Left forelimb (tissue), 1 donor: ENCODE data around the gene BRICD5.
"Not testable (repeated sequence)": the region's sequence is repeated elsewhere in the genome, so short reads cannot be mapped to it uniquely, and the experiment has no call there.

Experiments used
- DNase-seq: peaks from one replicate; pipeline ENCODE4 v3.0.0-alpha.2; 2018; ENCODE audit warnings: low spot score

BRICD5 gene

DNA sequence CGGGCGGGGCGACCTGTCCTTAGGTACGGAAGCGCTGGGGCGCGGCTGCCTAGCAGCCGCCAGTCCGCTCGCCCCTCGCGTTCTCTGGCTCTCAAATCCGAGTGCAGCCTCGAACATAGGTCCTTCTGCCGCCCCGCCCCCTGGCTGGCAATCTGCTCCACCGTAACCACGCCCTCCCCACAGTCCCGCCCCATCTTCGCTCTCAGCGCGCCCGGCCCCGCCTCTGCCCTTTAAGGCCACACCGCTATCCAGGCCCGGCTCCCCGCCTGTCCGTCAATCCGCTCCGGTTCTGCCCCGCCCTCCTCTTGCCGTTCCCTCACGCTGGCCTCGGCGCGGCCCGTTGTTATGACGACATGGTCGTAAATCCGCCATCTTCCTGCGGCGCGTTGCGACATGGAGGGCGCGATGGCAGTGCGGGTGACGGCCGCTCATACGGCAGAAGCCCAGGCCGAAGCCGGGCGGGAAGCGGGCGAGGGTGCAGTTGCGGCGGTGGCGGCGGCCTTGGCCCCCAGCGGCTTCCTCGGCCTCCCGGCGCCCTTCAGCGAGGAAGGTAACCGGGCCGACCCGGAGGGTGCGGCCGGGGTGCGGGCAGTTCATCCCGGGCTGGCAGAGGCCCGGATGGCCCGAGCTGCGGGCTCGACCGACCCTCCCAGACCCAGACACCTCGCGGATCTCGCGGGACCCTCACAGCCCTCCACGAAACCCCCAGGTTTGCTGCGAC is 12.7 kb upstream of the BRICD5 start, which contains the start of gene E4F1:
Gene E4F1, plus strand, starts transcription at position 371 of the 721 bp plus-strand sequence. Its CDS starts 23 bp downstream, at position 394.
- DNase-seq: peak; percentile 97

DNA sequence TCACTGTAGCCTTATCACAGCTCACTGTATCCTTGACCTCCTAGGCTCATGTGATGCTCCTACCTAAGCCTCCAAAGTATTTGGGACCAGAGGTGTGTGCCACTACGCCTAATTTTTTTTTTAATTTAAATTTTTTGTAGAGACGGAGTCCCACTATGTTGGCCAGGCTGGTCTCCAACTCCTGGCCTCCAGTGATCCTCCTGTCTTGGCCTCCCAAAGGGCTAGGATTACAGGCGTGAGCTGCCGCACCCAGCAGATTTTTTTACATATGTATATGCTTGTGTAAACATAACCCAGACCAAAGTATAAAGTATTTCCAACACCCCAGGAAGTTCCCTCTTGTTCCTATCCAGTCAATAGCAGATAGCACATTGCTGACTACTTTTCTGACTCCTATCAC is 5.7 kb upstream of the BRICD5 start:
- DNase-seq: no peak

DNA sequence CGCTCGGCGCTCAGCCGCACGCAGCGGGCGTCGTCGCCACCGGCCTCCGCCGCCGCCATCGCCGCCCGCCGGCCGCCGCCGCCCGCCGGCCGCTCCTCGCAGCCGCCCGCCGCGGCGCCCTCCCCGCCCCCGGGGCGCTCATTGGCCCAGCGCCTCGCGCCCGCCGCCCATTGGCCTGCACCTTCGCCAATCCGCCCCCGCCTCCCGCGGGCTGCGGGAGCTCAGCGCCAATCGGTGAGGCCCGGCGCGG is 4.0 kb upstream of the BRICD5 start, which contains the start of gene PGP:
Gene PGP, minus strand, starts transcription at position 122 of the 250 bp plus-strand sequence. Its CDS starts 63 bp downstream, at position 59.
- DNase-seq: no peak

DNA sequence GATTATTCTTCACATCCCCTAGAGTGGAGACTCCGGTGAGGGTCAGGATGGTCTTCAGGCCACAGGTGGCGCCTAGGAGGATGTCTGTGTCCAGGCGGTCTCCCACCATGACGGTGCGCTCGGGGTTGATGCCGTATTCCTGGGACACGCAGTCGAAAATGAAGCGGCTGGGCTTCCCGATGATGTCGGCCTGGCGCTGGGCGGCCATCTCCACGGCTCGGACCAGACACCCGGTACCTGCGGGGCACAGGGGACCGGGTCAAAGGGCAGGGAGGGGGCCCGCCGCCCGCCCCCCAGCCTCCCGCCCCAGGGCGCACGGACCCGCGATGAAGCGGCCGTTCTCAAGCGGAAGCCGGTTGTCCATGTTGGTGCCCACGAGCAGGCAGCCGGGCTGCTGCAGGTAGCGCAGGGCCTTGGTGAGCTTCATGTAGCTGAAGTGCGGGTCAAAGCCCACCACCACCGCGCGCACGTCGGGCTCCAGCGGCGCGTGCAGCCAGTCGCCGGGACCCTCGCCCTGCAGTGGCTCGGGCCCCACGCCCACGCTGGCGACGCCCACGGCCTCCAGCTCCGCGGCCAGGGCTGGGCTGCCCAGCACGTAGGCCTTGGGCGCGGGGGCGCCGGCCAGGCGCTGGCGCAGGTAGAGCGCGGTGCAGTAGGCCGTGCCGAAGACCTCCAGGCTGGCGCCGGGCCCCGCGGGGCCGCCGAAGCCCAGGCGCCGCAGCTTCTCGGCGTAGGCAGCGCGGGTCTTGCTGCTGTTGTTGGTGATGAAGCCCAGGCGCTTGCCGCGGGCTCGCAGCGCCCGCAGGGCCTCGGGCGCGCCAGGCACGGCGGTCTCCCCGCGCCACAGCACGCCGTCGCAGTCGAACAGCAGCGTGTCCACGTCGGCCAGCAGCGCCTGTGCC is 3.4 kb upstream of the BRICD5 start:
- DNase-seq: no peak

DNA sequence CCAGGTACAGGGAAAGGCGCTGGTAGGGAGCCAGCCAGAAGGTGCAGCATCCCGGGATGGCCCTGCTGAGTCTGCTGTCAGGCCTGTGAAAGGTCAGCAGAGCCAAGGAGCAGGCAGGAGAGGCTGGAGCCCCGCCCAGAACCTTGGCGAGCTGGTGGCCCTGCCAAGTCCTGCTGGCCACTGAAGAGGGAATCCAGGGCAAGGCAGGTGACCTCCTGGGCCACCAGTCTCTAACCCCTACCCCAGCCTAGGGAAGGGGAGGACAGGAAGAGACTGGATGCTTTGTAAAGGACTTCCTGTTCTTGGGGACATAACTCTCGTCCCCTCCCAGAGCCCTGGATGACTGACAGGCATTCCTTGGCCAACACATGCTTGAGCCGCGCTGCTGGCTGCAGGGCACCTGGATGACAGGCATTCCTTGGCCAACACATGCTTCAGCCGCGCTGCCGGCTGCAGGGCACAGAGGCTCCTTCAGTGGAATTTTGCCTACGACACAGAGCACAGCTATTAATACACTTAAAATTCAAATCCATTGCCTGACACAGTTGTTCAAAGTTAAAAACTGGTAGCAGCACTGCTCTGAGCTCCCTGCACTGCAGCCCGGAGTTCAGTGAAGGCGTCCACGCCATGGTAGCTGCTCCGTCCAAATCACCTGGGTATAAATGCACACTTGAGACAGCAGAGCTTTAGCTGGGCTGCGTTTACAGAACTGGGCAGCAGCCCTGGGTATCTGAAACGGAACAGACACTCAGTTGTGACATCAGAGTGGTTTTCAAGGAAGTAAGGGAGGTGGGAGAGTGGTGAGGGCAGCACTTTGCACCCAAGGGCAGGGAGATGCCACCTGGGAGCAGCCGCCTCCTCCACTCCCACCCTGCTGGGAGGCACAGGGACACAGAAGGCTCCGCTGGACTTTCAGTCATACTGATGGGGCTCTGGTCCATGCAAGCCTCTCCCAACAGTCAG is 2.0 kb upstream of the BRICD5 start:
- no peak for DNase-seq

DNA sequence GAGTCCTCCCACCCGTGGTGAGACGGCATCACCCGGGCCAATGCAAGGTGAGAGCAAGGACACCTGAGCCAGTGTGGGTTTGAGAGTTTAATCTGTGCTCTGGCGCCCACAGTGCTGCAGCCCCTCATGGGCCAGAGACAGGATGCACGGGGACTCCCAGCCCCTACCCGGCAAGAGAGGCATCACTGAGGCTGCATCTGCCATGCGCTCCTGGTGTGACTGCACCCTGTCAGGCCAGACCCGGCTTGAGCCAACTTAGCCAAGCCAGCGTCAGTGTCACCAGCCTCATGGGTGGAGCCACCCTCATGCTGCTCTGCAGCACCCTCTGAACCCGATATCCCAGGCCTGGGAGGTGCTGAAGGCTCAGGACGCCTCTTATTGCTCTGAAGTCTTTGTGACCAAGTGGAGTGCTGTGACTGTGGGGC is 1.3 kb upstream of the BRICD5 start:
- DNase-seq: no peak

DNA sequence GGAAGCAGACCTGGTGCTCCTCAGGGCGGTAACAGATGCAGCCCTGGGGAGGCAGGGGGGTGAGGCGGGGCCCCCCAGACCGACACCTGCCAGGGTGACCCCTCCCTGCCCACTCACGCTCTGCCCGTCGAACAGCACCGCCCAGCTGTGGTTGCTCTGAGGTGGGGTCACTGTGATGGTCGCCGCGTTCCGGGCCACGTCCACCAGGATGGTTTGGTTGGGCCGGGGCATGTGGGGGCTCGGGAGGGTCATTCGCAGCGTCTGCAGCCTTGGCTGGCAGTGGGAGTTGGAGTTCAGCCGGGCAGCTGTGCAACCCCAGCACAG is 692 bp downstream of the BRICD5 start:
- no peak for DNase-seq

DNA sequence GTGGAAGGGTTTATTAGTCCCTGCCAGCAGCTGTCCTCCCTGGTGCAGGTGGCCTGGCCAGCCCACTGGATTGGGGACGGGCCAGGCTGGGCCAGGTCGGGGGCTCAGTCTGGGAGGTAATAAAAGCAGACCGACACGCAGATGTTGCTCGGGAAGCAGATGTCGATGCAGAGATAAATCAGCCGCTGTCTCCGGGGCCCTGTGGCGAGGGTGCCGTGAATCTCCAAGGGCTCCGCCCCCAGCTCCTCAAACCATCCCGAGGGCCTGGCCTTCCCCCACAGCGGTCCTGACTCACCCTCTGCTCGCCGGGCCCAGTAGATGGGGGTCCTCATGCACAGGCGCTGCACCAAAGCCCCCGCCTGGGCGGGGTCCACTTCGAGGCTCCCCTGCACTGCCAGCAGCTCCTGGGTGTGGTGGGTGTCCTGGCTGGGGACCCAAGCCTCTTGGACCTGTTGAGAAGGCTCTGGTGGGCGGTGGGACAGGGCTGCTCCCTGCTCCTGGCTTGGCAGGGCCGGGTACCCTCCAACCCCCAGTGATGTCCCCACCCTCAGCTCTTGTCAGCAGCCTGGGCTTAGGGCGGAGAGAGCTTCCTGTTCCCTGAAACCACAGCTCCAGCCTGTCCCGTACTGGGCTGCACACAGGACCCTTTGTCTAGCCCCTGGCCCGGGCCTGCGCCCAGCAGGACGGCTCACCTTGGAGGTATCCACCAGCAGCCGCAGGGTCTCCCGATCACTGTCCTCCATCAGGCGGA is 1.2 kb downstream of the BRICD5 start:
- DNase-seq: no peak

DNA sequence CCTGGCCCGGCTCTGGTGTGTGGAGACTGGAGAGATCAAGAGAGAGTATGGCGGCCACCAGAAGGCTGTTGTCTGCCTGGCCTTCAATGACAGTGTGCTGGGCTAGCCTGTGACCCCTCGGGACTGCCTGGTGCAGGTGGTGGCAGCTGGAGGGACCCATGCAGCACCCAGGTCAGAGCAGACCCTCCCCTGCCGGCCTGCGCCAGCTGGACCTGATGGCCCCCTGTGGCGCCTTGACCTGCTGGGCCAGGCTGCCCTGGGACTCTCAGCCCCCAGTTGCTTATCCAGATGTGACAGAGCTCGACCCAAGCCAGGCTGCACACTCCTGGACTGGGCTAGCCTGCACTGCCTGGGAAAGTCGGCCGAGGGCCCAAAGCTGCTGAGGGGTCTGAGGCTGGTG is 1.9 kb downstream of the BRICD5 start:
- no peak for DNase-seq

DNA sequence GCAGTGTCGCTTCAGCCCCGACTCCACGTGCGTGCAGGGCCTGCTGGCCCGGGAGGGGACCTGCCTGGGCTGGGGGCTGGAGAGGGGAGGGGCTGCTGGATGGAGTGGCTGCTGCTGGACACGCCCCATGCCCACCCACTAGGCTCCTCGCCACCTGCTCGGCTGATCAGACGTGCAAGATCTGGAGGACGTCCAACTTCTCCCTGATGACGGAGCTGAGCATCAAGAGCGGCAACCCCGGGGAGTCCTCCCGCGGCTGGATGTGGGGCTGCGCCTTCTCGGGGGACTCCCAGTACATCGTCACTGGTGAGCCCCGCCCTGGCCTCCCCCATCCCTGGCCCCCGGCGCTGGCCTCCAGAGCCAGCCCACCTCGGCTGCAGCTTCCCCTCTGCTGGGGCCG is 2.4 kb downstream of the BRICD5 start:
- DNase-seq: no peak

DNA sequence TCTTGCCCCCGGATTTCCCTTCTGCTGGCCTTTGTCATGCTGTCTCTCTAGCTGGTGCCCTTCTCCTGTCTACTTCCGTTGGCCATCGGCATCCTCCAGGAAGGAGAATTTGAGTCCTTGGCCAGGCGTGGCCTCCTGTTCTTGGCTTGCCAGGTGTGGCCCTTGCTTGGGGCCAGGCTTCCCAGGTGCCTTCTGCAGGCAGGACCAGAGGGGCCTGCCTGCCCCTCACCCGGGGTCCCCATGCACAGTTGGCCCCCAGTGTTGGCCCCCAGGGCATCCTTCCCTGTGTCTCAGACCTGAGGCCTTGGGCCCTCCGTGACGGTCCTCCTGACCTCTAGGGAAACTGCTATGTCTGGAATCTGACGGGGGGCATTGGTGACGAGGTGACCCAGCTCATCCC is 2.8 kb downstream of the BRICD5 start:
- DNase-seq: no peak

DNA sequence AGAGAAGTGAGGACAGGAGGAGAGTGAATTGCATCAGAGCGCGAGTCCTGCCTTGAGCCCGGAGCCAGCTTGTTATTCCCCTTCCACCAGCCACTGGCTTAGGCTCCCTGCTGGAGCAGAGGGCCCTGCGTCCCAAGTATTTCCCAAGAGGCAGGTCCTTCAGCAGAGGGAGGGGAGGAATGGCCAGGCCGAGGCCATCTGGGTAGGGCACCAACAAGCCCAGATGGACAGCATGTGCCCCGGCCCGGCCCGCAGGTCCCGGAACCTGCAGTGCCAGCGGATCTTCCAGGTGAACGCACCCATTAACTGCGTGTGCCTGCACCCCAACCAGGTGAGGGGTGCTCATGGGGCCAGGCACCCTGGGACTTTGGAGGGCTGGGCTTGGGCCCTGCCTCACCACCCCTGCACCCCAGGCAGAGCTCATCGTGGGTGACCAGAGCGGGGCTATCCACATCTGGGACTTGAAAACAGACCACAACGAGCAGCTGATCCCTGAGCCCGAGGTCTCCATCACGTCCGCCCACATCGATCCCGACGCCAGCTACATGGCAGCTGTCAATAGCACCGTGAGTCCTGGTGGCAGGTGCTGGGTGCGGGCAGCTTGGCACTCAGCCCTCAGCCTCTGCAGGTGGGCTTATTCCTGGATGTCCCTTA is 3.8 kb downstream of the BRICD5 start:
- no peak for DNase-seq

DNA sequence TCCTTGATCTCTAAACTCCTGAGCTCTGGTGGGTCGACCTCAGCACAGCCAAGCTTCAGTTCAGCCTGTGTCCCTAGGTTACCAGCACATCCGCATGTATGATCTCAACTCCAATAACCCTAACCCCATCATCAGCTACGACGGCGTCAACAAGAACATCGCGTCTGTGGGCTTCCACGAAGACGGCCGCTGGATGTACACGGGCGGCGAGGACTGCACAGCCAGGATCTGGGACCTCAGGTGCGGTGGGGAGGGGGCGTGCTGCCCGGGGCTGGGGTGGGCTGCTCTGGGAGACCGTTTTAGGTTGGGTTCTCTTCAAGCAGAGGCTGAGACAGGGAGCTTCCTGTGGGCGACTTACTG is 4.3 kb downstream of the BRICD5 start:
- no peak for DNase-seq

DNA sequence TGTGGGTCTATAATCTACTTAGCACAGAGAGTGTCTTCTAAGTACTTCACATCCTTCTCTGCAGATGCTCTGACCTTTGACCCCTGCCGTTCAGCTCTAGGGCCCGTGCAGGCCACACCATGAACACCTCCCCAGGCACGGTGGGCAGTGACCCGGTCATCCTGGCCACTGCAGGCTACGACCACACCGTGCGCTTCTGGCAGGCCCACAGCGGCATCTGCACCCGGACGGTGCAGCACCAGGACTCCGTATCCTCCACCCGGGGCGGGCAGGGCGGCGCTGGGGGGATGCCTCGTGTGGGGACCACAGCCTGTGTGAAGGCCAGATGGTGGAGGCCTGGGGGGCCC is 4.7 kb downstream of the BRICD5 start:
- no peak for DNase-seq

DNA sequence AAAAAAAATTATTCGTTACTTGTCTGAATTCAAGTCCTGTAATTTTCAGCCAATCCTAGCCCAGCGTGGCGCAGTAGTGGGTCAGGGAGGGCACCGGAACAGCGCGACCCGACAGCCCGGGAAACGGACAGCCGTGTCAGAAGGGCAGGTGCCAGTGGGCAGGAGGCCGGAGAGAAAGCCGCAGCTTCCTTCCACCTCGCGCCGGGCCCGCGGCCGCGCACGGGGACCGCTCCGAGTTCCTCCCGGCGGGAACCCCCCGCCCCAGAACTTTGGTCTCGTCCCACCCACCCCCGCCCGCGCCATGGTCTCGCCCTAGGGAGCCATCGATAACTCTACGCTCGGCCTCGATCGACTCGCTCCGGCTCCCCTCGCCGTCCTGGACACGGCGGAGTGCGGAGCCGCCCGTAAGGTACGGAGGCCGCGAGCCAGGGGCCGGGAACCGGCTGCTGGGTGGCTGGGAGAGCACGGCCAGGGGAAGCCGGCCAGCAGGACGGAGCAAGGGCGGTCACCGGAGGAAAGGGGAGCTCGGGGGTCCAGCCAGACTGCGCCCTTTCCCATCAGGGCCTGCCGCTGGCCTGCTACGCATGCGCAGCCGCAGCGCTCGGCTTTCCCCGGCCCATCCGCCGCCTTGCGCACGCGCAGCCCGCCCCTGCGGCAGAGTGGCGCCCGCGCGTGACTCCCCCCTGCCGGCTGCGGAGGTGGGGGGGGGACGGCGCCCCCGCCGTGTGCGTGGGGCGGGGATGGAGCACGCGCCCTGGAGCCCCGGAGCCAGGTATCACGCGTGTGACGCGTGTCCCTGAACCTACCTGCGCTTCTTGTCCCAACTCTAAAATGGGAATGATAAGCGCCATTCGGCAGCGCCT is 5.3 kb downstream of the BRICD5 start, which contains the start of gene MLST8:
Gene MLST8, plus strand, starts transcription at position 351 of the 863 bp plus-strand sequence. CDS start 632 bp downstream, outside the sequence.
- DNase-seq: peak; percentile 95

DNA sequence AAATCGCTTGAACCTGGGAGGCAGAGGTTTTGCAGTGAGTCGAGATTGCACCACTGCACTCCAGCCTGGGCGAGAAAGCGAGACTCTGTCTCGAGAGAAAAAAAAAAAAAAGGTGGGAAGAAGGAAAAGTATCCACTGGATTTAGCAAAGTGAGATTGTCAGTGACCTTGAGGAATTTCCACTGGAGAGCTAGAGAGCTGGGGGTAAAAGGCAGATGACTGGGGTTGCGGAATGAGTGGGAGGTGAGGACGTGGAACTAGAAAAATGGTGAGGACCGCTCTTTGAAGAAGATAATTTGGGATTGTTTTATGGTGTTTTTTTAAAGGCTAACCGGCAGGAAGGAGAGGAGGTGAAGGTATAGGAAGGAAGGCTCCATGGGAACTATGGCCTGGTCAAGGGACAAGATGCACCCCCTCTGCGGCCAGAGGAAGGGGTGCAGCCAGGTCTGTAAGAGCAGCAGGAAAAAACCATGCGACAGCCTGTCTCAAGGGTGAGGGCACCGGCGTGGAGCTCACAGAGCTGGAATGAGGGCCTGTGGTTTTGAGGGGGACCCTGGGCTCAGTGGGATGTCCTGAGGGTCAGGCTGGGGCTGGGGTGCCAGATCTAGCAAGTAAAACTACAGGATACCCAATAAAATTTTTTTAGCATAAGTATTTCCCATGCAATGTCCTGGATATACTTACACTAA is 6.1 kb downstream of the BRICD5 start:
- no peak for DNase-seq

DNA sequence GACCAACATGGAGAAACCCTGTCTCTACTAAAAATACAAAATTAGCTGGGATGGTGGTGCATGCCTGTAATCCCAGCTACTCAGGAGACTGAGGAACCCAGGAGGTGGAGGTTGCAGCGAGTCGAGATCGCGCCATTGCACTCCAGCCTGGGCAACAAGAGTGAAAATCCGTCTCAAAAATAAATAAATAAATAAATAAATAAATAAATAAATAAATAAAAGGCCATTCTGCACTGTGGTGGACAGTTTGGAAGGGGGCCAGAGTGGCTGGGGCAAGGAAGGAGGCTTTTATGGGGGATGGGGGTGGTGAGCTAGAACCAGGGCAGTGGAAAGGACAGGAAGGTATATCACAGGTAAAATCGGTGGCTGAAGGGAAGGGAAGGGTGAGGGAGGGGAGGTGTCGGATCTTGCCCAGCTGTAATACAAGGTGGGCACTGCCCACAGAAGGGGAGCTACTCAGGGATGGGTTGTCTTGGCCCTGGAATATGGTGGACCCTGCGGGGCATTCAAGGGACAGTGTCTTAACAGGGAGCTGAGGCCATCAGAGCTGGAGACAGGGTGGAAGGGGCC is 7.5 kb downstream of the BRICD5 start:
- DNase-seq: not testable (repeated sequence)

DNA sequence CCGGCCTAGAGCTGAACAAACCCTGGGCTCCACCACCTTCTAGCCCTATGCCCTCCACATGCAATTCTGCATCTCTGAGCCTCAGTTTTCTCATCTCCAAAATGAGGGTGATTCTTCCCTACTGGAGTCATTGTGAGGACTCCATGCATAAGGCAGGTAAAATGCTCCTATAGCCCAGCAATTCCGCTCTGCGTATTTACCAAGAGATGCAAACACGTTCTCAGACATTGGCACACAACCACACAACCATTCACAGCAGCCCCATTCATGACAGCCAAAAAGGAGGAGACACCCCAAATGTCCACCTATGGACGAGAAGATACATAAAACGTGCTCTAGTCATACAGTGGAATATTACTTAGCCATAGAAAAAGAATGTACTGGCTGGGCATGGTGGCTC is 10.3 kb downstream of the BRICD5 start:
- no peak for DNase-seq

DNA sequence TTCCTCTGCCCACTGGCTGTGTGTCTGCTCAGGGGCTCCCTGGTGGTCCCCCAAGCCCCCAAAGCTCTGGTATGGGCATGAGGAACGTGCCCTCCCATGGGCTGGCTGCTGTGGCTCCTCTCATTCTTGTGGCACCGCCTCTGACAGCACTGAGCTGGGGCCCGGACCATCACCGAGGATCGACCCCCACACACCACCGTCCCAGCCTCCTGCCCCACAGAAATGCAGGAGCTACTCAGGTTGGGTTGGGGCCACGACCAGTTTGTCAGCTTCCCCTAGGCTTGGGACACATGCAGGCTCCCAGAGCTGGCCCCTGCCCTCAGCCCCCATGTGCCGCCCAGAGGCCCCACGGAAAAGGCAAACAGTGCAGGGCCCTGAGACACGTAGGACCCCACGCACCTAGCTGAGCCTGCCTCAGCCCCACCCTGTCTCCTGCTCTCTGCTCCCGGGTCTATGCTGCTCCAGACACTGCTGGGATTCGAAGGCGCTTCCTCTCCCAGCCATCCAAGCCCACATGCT is 11.0 kb downstream of the BRICD5 start:
- no peak for DNase-seq
